Measurements from ENCODE around the gene FAM89B. TPM values are rescaled to one million over a fixed set of nuclear protein-coding genes. Genes with fewer than 3 reads are reported as not detected.
A peak's percentile ranks its signal among the peaks of the same experiment; 100 is the strongest.

FAM89B gene
- total RNA-seq, 1 experiment from 2014 or later, result 102 TPM

GRCh38 chr11:65593518-65594414 lies 21.4 kb downstream of the FAM89B start:
- DNase-seq (ENCODE audit: low read depth, low spot score), result no peak
- no TSS peak for BruUV-seq (replicated peaks)
- no peak overlapping the region for H3K4me3 ChIP-seq (ENCODE audit: low read depth in 2 of 2, low read length in 2 of 2)
- intact Hi-C loops (cut with micrococcal nuclease; ENCODE audit: unreplicated experiment), result no loop called here
- no peak overlapping the region for H3K27ac ChIP-seq (ENCODE audit: low read length)
- ChIA-PET POLR2A (interaction anchor here (0.6 kb wide), 1 partner anchor 21 kb away, joined by 3 read pairs; no protein-coding TSS in a partner anchor), CTCF (interaction anchor here (0.5 to 2.5 kb wide), 7 partner anchors 13 to 197 kb away, joined by 3 to 9 read pairs (median 3); partner anchors contain the start of genes EHBP1L1 and FAM89B)
- in situ Hi-C loops (cut with HindIII; ENCODE audit: low pct_unique_long_range_greater_than_20kb, low sequenced_read_pairs), result no loop called here
- H3K36me3 ChIP-seq (ENCODE audit: control insufficient read depth, insufficient read depth, low read length), result peaks cover 3% of the 10 kb centered on the region
- no peaks in the 10 kb centered on the region for H3K9me3 ChIP-seq (ENCODE audit: control insufficient read depth, insufficient read depth, low read depth, low read length)
- peaks cover 12% of the 10 kb centered on the region; the same call in 1 of the 2 replicates for H3K4me1 ChIP-seq (ENCODE audit: control insufficient read depth, insufficient read depth, low read length)
- peak; percentile 61 for ATAC-seq
- H3K27me3 ChIP-seq (ENCODE audit: control insufficient read depth, insufficient read depth, low read length), result no peaks in the 10 kb centered on the region
- no peak for TF ChIP-seq TCF7L2 (IDR thresholded peaks at IDR 0.05; ENCODE audit: low read depth, low read length)
- peak; percentile 95; the same call in 1 of the 2 replicates for TF ChIP-seq CTCF (IDR thresholded peaks at IDR 0.05)

GRCh38 chr11:65595131-65595530 lies 22.8 kb downstream of the FAM89B start:
- DNase-seq (ENCODE audit: low read depth, low spot score) (no peak), ATAC-seq (0 out of 2 replicates have a peak, but pooled peaks have one; percentile 8)
- BruUV-seq (replicated peaks), result no TSS peak
- Histone ChIP-seq H3K36me3 (ENCODE audit: control insufficient read depth, insufficient read depth, low read length) (peaks cover 3% of the 10 kb centered on the region), H3K4me3 (ENCODE audit: low read depth in 2 of 2, low read length in 2 of 2) (no peak overlapping the region), H3K27ac (ENCODE audit: low read length) (no peak overlapping the region), H3K9me3 (ENCODE audit: control insufficient read depth, insufficient read depth, low read depth, low read length) (no peaks in the 10 kb centered on the region), H3K4me1 (ENCODE audit: control insufficient read depth, insufficient read depth, low read length) (peaks cover 12% of the 10 kb centered on the region; the same call in 1 of the 2 replicates), H3K27me3 (ENCODE audit: control insufficient read depth, insufficient read depth, low read length) (no peaks in the 10 kb centered on the region)
- TF ChIP-seq POLR2AphosphoS5 (IDR thresholded peaks at IDR 0.05; ENCODE audit: low read depth, low read length) (0 out of 2 replicates have a peak, but pooled peaks have one; percentile 9), SIN3A (IDR thresholded peaks at IDR 0.05; ENCODE audit: borderline replicate concordance, insufficient read depth, low read depth, low read length) (no peak), REST (IDR thresholded peaks at IDR 0.05; ENCODE audit: insufficient read depth in 1 of 2, low read depth in 2 of 2, low read length in 1 of 2) (no peak), CTCF (IDR thresholded peaks at IDR 0.05) (no peak), TCF7L2 (IDR thresholded peaks at IDR 0.05; ENCODE audit: low read depth, low read length) (no peak)
- ChIA-PET CTCF (interaction anchor here (0.7 to 2.5 kb wide), 2 partner anchors 23 to 68 kb away, joined by 6 to 9 read pairs; partner anchors contain the start of gene FAM89B), POLR2A (no interaction called here)
- intact Hi-C loops (cut with micrococcal nuclease; ENCODE audit: unreplicated experiment) (no loop called here), in situ Hi-C loops (cut with HindIII; ENCODE audit: low pct_unique_long_range_greater_than_20kb, low sequenced_read_pairs) (no loop called here)
